VCaP (cell line): ENCODE measurements around the gene PTPRJ.

ENCODE experiments used
- H3K27ac ChIP-seq: fragments of 450-650 bp; 2 replicates; pipeline ENCODE4 v1.5.1; 2017
- TF ChIP-seq, protein P1 (sequence below): fragments of 450-650 bp; conservative IDR thresholded peaks from 2 replicates; pipeline ENCODE4 v1.5.1; 2017; ENCODE audit warnings: mild to moderate bottlenecking, moderate library complexity

PTPRJ gene

DNA sequence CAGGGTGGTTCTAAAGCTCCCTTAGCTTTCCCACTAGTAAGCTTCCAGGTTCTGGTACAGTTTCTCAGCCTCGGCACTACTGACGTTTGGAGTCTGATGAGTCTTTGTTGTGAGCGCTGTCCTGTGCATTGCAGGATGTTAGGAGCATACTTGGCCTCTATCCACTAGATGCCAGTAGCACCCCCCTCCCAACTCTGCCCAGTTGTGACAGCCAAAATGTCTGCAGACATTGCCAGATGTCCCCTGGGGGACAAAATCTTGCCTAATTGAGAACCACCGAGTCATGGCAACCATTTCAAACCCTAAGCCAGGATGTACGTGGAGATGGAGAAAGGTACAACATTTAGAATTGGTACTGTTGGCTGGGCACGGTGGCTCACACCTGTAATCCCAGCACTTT lies 68.7 kb downstream of the PTPRJ start:
- peak overlapping the region; percentile 99 for H3K27ac ChIP-seq

DNA sequence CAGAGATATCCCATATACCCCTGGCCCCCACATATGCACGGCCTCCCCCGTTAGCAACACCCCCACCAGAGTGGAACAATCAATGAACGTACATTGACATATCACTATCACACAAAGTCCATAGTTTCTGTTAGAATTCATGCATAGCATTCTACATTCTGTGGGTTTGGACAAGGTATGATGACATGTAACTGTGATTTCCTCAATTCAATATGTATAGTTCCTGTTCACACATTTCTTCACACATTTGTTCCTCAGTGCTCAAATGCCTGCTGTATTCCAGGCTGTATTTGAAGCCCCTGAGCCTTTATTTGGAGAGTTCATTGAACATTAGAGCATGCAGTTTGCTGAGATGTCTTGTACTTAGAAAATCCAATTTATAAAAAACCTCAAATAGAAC lies 69.9 kb downstream of the PTPRJ start:
- peak overlapping the region; percentile 99 for H3K27ac ChIP-seq
- TF ChIP-seq, protein P1, sequence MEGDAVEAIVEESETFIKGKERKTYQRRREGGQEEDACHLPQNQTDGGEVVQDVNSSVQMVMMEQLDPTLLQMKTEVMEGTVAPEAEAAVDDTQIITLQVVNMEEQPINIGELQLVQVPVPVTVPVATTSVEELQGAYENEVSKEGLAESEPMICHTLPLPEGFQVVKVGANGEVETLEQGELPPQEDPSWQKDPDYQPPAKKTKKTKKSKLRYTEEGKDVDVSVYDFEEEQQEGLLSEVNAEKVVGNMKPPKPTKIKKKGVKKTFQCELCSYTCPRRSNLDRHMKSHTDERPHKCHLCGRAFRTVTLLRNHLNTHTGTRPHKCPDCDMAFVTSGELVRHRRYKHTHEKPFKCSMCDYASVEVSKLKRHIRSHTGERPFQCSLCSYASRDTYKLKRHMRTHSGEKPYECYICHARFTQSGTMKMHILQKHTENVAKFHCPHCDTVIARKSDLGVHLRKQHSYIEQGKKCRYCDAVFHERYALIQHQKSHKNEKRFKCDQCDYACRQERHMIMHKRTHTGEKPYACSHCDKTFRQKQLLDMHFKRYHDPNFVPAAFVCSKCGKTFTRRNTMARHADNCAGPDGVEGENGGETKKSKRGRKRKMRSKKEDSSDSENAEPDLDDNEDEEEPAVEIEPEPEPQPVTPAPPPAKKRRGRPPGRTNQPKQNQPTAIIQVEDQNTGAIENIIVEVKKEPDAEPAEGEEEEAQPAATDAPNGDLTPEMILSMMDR, result no peak

More for the DNA sequence above, 68.7 kb downstream of the PTPRJ start:
- TF ChIP-seq, protein P1, result no peak

DNA sequence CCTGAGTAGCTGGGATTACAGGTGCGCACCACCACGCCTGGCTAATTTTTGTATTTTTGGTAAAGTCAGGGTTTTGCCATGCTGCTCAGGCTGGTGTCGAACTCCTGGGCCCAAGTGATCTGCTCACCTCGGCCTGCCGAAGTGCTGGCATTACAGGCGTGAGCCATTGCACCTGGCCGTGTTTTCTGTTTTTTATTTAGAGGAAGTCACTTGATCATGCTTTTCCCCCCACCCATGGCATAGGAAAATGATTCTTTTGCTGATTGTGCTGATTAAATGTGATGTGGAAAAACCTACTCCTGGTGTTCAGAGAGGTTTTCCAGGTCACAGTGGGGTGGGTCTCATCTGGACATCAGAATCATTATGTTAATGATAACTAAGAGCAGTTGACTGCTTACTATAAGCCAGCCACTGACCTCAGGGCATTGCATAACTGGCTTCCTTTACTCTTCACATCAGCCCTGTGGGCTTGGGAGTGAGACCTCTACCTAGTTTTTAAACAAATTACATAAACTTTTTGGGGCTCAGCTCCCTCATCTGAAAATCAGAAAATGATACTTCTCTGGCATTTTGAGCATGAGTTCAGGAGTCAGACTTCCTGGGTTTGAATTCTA lies 71.0 kb downstream of the PTPRJ start:
- H3K27ac ChIP-seq, result peak overlapping the region; percentile 99
- TF ChIP-seq, protein P1, result no peak

GRCh38 chr11:48052183-48053044 lies 72.1 kb downstream of the PTPRJ start:
- peak overlapping the region; percentile 99 for H3K27ac ChIP-seq
- TF ChIP-seq, protein P1, result no peak

GRCh38 chr11:48054994-48055291 lies 74.6 kb downstream of the PTPRJ start:
- peak overlapping the region; percentile 100 for H3K27ac ChIP-seq
- TF ChIP-seq, protein P1, result no peak

- TF ChIP-seq, protein P1, result no peak
- peak overlapping the region; percentile 100 for H3K27ac ChIP-seq
Measured at GRCh38 chr11:48055292-48056132, 75.2 kb downstream of the PTPRJ start.
